Endothelial cell (in vitro differentiated cells): ENCODE data around the gene CPA2. TPM values are rescaled to one million over a fixed set of nuclear protein-coding genes. Genes with fewer than 3 reads are reported as not detected.

Source experiments
- DNase-seq: peaks from one replicate; pipeline ENCODE4 v3.0.0; 2021; ENCODE audit warnings: low spot score
- H3K27ac Mint-ChIP-seq: one replicate; pipeline ENCODE4 v1.8.0; 2021; ENCODE audit warnings: mixed read lengths, inconsistent platforms; ENCODE audit not compliant: unreplicated experiment
- H3K27me3 Mint-ChIP-seq: one replicate; pipeline ENCODE4 v1.8.0; 2021; ENCODE audit warnings: mild to moderate bottlenecking, moderate library complexity, mixed read lengths, inconsistent platforms; ENCODE audit not compliant: unreplicated experiment
- H3K36me3 Mint-ChIP-seq: one replicate; pipeline ENCODE4 v1.8.0; 2021; ENCODE audit warnings: mild to moderate bottlenecking, low read depth, mixed read lengths, inconsistent platforms; ENCODE audit not compliant: unreplicated experiment
- H3K4me1 Mint-ChIP-seq: one replicate; pipeline ENCODE4 v1.8.0; 2021; ENCODE audit warnings: mild to moderate bottlenecking, mixed read lengths, inconsistent platforms; ENCODE audit not compliant: unreplicated experiment
- H3K4me3 Mint-ChIP-seq: one replicate; pipeline ENCODE4 v1.8.0; 2021; ENCODE audit warnings: mild to moderate bottlenecking, mixed read lengths, inconsistent platforms; ENCODE audit not compliant: unreplicated experiment
- H3K9me3 Mint-ChIP-seq: one replicate; pipeline ENCODE4 v1.8.0; 2021; ENCODE audit warnings: mixed read lengths, inconsistent platforms; ENCODE audit not compliant: unreplicated experiment
- CTCF ChIP-seq: fragments of 200-600 bp; sonication (generic); IDR thresholded peaks from one replicate; pipeline ENCODE4 v1.5.0; 2021; ENCODE audit warnings: antibody characterized with exemption; ENCODE audit not compliant: unreplicated experiment
- total RNA-seq: library from RNA; stranded (reverse); fragmentation: NEBNext Ultra II Directional; extraction: Animal tissue kit (Norgen Biotek cat#: 25700); gene quantifications from one replicate; pipeline ENCODE4 v1.2.1, GENCODE V29; 2021; ENCODE audit not compliant: unreplicated experiment

The CPA2 gene
- total RNA-seq, 1 donor from 2014 or later, result not detected

GRCh38 chr7:130279906-130280305, 13.2 kb downstream of the CPA2 start:
- DNase-seq, result no peak
- H3K36me3 Mint-ChIP-seq, result peaks cover 1% of the 10 kb centered on the region
- H3K27me3 Mint-ChIP-seq, result peaks cover 5% of the 10 kb centered on the region
- TF ChIP-seq CTCF, result no peak
- peaks cover under 1% of the 10 kb centered on the region for H3K4me1 Mint-ChIP-seq
- no peak overlapping the region for H3K27ac Mint-ChIP-seq
- H3K4me3 Mint-ChIP-seq, result no peak overlapping the region
- H3K9me3 Mint-ChIP-seq, result no peaks in the 10 kb centered on the region

- TF ChIP-seq CTCF, result no peak
- Mint-ChIP-seq H3K4me1 (no peaks in the 10 kb centered on the region), H3K9me3 (no peaks in the 10 kb centered on the region), H3K27ac (no peak overlapping the region), H3K36me3 (peaks cover 4% of the 10 kb centered on the region), H3K27me3 (peaks cover 5% of the 10 kb centered on the region), H3K4me3 (no peak overlapping the region)
- DNase-seq, result no peak
These were observed 14.6 kb downstream of the CPA2 start for GRCh38 chr7:130281260-130281659.

GRCh38 chr7:130286881-130287280, 20.2 kb downstream of the CPA2 start:
- TF ChIP-seq CTCF, result no peak
- DNase-seq, result no peak
- Mint-ChIP-seq H3K27ac (no peak overlapping the region), H3K4me3 (no peak overlapping the region), H3K36me3 (peaks cover 4% of the 10 kb centered on the region), H3K4me1 (no peaks in the 10 kb centered on the region), H3K9me3 (no peaks in the 10 kb centered on the region), H3K27me3 (peaks cover 9% of the 10 kb centered on the region)

- Mint-ChIP-seq H3K4me1 (no peaks in the 10 kb centered on the region), H3K27me3 (peaks cover 9% of the 10 kb centered on the region), H3K4me3 (no peak overlapping the region), H3K27ac (no peak overlapping the region), H3K9me3 (no peaks in the 10 kb centered on the region), H3K36me3 (peaks cover 4% of the 10 kb centered on the region)
- DNase-seq, result no peak
- TF ChIP-seq CTCF, result no peak
These were observed 21.5 kb downstream of the CPA2 start for GRCh38 chr7:130288168-130288567.

- H3K36me3 Mint-ChIP-seq, result peaks cover 4% of the 10 kb centered on the region
- no peak for DNase-seq
- no peaks in the 10 kb centered on the region for H3K9me3 Mint-ChIP-seq
- peaks cover 9% of the 10 kb centered on the region for H3K27me3 Mint-ChIP-seq
- H3K4me1 Mint-ChIP-seq, result no peaks in the 10 kb centered on the region
- H3K27ac Mint-ChIP-seq, result no peak overlapping the region
- TF ChIP-seq CTCF, result no peak
- H3K4me3 Mint-ChIP-seq, result no peak overlapping the region
These were observed 22.2 kb downstream of the CPA2 start for GRCh38 chr7:130288829-130289228.
